Common myeloid progenitor, CD34-positive (primary cell): ENCODE data around the gene FBRS.
"Not testable (repeated sequence)": the region's sequence is repeated elsewhere in the genome, so short reads cannot be mapped to it uniquely, and the experiment has no call there.

Experiments used
- CTCF ChIA-PET: fragments of 350-600 bp; sonication (Branson Sonifier 250); formaldehyde crosslinking; loops from one replicate; lab custom pipeline; 2021; ENCODE audit warnings: antibody characterized with exemption; lab: Charles Lee
- POLR2A ChIA-PET: fragments of 350-600 bp; sonication (Branson Sonifier 250); formaldehyde crosslinking; loops from one replicate; lab custom pipeline; 2021; ENCODE audit warnings: antibody characterized with exemption; lab: Charles Lee
- DNase-seq, 3 donors: peaks; one replicate each; pipeline versions ENCODE4 v3.0.0 to v3.0.0-alpha.2; 2013
- H3K27ac ChIP-seq, 2 experiments: 1 replicate in 1 of 2; 2 replicates in 1 of 2; pipeline ENCODE4 v1.7.0; 2013; ENCODE audit warnings: inconsistent platforms in 2 of 2, low read length in 2 of 2, mild to moderate bottlenecking in 2 of 2, low read depth in 1 of 2, moderate library complexity in 1 of 2; ENCODE audit not compliant: severe bottlenecking in 2 of 2, insufficient read depth in 1 of 2, poor library complexity in 1 of 2
- H3K27me3 ChIP-seq, 5 experiments: replicated peaks in 2 of 5; 1 replicate in 3 of 5; 2 replicates in 2 of 5; pipeline versions ENCODE4 v1.6.1 to v1.7.0; 2013; ENCODE audit warnings: low read length in 4 of 5, mild to moderate bottlenecking in 2 of 5, moderate library complexity in 2 of 5, inconsistent platforms in 1 of 5; ENCODE audit not compliant: insufficient read depth in 5 of 5, control insufficient read depth in 4 of 5
- H3K36me3 ChIP-seq, 4 experiments: 1 replicate in 2 of 4; 2 replicates in 2 of 4; pipeline versions ENCODE4 v1.6.1 to v1.7.0; 2013; ENCODE audit warnings: low read length in 3 of 4, control low read depth in 1 of 4, mild to moderate bottlenecking in 1 of 4; ENCODE audit not compliant: control insufficient read depth in 4 of 4, insufficient read depth in 4 of 4
- H3K4me1 ChIP-seq, 4 experiments: 1 replicate in 3 of 4; 2 replicates in 1 of 4; pipeline versions ENCODE4 v1.6.1 to v1.7.1; 2013; ENCODE audit warnings: low read length in 3 of 4, mild to moderate bottlenecking in 3 of 4, control low read depth in 1 of 4, inconsistent platforms in 1 of 4, moderate library complexity in 1 of 4; ENCODE audit not compliant: control insufficient read depth in 4 of 4, insufficient read depth in 4 of 4; ENCODE audit errors: control extremely low read depth in 1 of 4
- H3K4me3 ChIP-seq, 7 experiments: 1 replicate in 4 of 7; 2 replicates in 3 of 7; pipeline versions ENCODE4 v1.5.1 to v1.7.0; 2013; ENCODE audit warnings: mild to moderate bottlenecking in 7 of 7, low read length in 6 of 7, moderate library complexity in 6 of 7, inconsistent platforms in 2 of 7, low read depth in 2 of 7, control low read depth in 1 of 7; ENCODE audit not compliant: insufficient read depth in 4 of 7, control insufficient read depth in 1 of 7; ENCODE audit errors: extremely low read depth in 1 of 7
- H3K9me3 ChIP-seq, 5 experiments: 1 replicate in 4 of 5; 2 replicates in 1 of 5; pipeline versions ENCODE4 v1.6.1 to v1.7.1; 2013; ENCODE audit warnings: low read length in 4 of 5, mild to moderate bottlenecking in 2 of 5, inconsistent platforms in 1 of 5, low read depth in 1 of 5, moderate library complexity in 1 of 5; ENCODE audit not compliant: control insufficient read depth in 4 of 5, insufficient read depth in 2 of 5; ENCODE audit errors: control extremely low read depth in 1 of 5
- WGBS: methylation state at CpG from one replicate; pipeline ENCODE4 v1.1.5; 2013; ENCODE audit not compliant: insufficient coverage; 5-methylcytosine and 5-hydroxymethylcytosine counted together

Gene FBRS

GRCh38 chr16:30696646-30697045 is 38.4 kb downstream of the FBRS start:
- ChIA-PET POLR2A (interaction anchor here (0.8 to 3.3 kb wide), 3 partner anchors 19 to 52 kb away, joined by 3 to 17 read pairs (median 3); partner anchors contain the start of genes FBRS and PHKG2), CTCF (interaction anchor here (0.6 to 3.0 kb wide), 10 partner anchors 10 to 303 kb away, joined by 3 to 21 read pairs (median 4); partner anchors contain the start of genes FBRS and PRR14)
- H3K27me3 ChIP-seq, H3K4me3 ChIP-seq, H3K9me3 ChIP-seq, H3K27ac ChIP-seq, DNase-seq: not testable (repeated sequence)
- WGBS, result 57% methylated on average over 1 of the region's 3 CpGs
- Histone ChIP-seq H3K36me3 (peaks cover 0 to 19% (median 14%) of the 10 kb centered on the region in 4 experiments), H3K4me1 (peaks cover 7 to 48% (median 46%) of the 10 kb centered on the region in 4 experiments)

DNA sequence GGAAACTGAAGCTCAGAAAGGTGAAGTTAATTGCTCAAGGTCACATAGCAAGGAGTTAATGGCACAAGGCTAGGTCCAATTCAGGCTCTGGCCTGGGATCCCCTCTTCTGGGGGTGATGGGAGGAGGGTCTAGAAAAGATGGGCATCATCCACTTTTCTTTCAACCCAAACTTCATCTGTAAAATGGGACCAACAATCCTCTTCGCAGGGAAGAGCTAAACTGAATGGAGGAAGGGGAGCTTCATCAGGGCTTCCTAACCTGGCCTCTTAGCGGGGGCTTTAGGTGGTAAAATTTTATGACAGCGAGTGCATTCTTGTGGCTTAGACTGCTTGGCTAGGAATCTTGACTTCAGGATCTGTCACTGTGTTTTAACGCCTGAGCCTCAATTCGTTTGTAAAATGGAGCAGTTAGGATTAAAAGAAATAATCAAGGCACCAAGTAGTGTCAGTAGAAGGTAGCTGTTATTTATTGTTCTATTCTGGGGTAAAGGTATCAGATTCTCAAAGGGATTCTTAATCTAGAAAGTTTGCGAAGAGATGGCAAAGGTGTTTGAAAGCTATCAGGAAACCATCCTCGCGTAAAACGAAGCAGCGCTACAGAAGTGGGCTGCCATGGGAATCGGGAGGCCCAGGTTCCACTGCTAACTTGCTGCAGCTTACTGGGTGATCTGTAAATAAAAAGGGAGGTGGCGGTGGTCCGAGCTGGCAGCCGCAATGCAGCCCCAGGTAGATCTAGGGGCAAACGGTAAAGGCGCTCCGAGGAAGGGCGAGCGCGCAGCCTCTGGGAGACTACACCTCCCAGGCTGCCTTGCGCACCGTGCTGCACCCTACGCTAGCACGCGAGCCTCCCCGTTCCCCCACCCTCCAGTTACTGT is 39.3 kb downstream of the FBRS start:
- peak overlapping the region; percentile 79 to 91 (median 89) for H3K4me3 ChIP-seq
- no peaks in the 10 kb centered on the region for H3K27me3 ChIP-seq
- H3K27ac ChIP-seq, result peak overlapping the region; percentile 99 to 100
- H3K9me3 ChIP-seq, result no peaks in the 10 kb centered on the region
- CTCF ChIA-PET, result interaction anchor here (1.1 to 3.0 kb wide), 8 partner anchors 11 to 171 kb away, joined by 3 to 21 read pairs (median 6); partner anchors contain the start of genes FBRS and PRR14
- 23% methylated on average over 20 of the region's 26 CpGs for WGBS
- DNase-seq, result no peak
- H3K4me1 ChIP-seq, result peaks cover 7 to 48% (median 45%) of the 10 kb centered on the region in 4 experiments
- POLR2A ChIA-PET, result interaction anchor here (0.6 to 3.3 kb wide), 5 partner anchors 19 to 109 kb away, joined by 3 to 17 read pairs (median 3); partner anchors contain the start of genes CFAP119, FBRS, PHKG2 and RNF40
- peaks cover 0 to 24% (median 18%) of the 10 kb centered on the region in 4 experiments for H3K36me3 ChIP-seq

- ChIA-PET POLR2A (interaction anchor here (0.7 to 3.3 kb wide), 3 partner anchors 20 to 63 kb away, joined by 3 to 17 read pairs (median 4); partner anchors contain the start of genes CFAP119, FBRS and RNF40), CTCF (interaction anchor here (1.0 to 1.9 kb wide), 5 partner anchors 15 to 48 kb away, joined by 3 to 21 read pairs (median 9); partner anchors contain the start of genes FBRS and PRR14)
- peak; percentile 97 to 99 (median 99) for DNase-seq
- no peaks in the 10 kb centered on the region for H3K9me3 ChIP-seq
- H3K36me3 ChIP-seq, result peaks cover 2 to 31% (median 20%) of the 10 kb centered on the region in 4 experiments
- H3K4me3 ChIP-seq, result peak overlapping the region; percentile 79 to 91 (median 89)
- peaks cover 7 to 45% (median 41%) of the 10 kb centered on the region in 4 experiments for H3K4me1 ChIP-seq
- WGBS, result 0% methylated on average over 28 of the region's 76 CpGs
- H3K27ac ChIP-seq, result peak overlapping the region; percentile 99 to 100
- no peaks in the 10 kb centered on the region for H3K27me3 ChIP-seq
Measured at GRCh38 chr16:30698139-30698815, 40.0 kb downstream of the FBRS start.

- peaks cover 3 to 36% (median 26%) of the 10 kb centered on the region in 4 experiments for H3K36me3 ChIP-seq
- no peaks in the 10 kb centered on the region for H3K9me3 ChIP-seq
- H3K4me3 ChIP-seq, result peak within 1 kb of the TSS; percentile 79 to 91 (median 89)
- peak within 1 kb of the TSS; percentile 99 to 100 for H3K27ac ChIP-seq
- ChIA-PET POLR2A (interaction anchor here (3.3 kb wide), 1 partner anchor 40 kb away, joined by 17 read pairs; the partner anchor contains the start of gene FBRS), CTCF (interaction anchor here (1.0 kb wide), 2 partner anchors 23 to 70 kb away, joined by 3 read pairs; no protein-coding TSS in a partner anchor)
- under 1% methylated on average over 41 of the region's 57 CpGs for WGBS
- peaks cover 5 to 37% (median 35%) of the 10 kb centered on the region in 4 experiments for H3K4me1 ChIP-seq
- H3K27me3 ChIP-seq, result no peaks in the 10 kb centered on the region
- DNase-seq, result peak; percentile 52 to 85 (median 80)
Measured at GRCh38 chr16:30698816-30699614, 40.8 kb downstream of the FBRS start, which contains the start of gene SRCAP. SRCAP (plus strand) TSS chr16:30699171; CDS start chr16:30700825, 1,654 bp downstream.

DNA sequence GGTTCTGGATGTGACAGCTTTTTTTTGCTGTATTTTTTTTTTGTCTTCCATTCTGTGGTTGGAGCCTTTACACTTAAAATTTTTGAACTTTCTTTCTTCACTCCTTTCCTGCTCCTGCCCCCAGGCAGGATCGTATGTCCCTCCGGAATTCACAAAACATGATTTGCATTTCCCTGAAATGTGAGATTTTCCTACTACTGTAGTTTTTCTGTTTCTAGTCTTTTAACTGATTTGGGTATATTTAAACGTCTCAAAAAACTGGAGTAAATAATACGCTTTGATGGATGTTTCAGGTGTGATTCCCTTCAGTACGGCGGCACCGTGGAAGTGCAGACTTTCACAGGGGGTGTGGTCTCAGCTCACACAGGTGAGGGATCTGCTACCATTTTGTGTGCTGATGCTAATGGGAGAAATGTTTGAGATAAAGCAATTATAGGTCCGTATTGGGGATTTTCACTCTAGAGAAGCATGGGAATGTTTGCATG is 41.4 kb downstream of the FBRS start:
- peaks cover 6 to 43% (median 32%) of the 10 kb centered on the region in 4 experiments for H3K36me3 ChIP-seq
- POLR2A ChIA-PET, result interaction anchor here (1.1 to 3.3 kb wide), 2 partner anchors 41 to 49 kb away, joined by 5 to 17 read pairs; partner anchors contain the start of genes FBRS and PHKG2
- WGBS, result 69% methylated on average over 6 of the region's 8 CpGs
- peak overlapping the region; percentile 79 to 91 (median 89) for H3K4me3 ChIP-seq
- CTCF ChIA-PET, result interaction anchor here (1.0 kb wide), 2 partner anchors 22 to 71 kb away, joined by 3 read pairs; no protein-coding TSS in a partner anchor
- H3K4me1 ChIP-seq, result peaks cover 5 to 33% (median 31%) of the 10 kb centered on the region in 4 experiments
- peak overlapping the region; percentile 99 to 100 for H3K27ac ChIP-seq
- no peak for DNase-seq
- no peaks in the 10 kb centered on the region for H3K27me3 ChIP-seq
- H3K9me3 ChIP-seq, result no peaks in the 10 kb centered on the region
